SK-N-DZ (cell line): ENCODE data around the gene ELP4.

ENCODE experiments used
- DNase-seq: peaks from one replicate; pipeline ENCODE4 v3.0.0-alpha.2; 2015; ENCODE audit warnings: low spot score

Gene ELP4

GRCh38 chr11:31799435-31800397 is 290.1 kb downstream of the ELP4 start:
- DNase-seq, result no peak

- no peak for DNase-seq
These were observed 291.1 kb downstream of the ELP4 start for GRCh38 chr11:31800398-31801265.

DNA sequence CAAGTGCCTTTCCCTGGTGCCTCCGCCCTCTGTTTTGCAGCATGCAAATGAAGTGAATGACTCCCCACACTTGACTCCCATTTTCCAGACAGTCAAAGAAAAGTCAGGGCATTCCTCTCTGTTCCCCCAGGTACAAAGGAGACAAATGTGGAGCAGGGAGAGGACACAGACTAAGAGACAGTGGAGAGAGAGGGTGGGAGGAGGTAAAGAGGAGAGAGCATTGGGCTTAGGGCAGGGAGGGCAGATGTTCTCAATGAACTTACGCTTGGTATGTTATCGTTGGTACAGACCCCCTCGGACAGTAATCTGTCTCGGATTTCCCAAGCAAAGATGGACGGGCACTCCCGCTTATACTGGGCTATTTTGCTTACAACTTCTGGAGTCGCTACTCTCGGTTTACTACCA is 291.7 kb downstream of the ELP4 start:
- DNase-seq, result no peak

- no peak for DNase-seq
These were observed 292.5 kb downstream of the ELP4 start for GRCh38 chr11:31802000-31802551.

- DNase-seq, result no peak
These were observed 293.0 kb downstream of the ELP4 start for GRCh38 chr11:31802609-31802989.

DNA sequence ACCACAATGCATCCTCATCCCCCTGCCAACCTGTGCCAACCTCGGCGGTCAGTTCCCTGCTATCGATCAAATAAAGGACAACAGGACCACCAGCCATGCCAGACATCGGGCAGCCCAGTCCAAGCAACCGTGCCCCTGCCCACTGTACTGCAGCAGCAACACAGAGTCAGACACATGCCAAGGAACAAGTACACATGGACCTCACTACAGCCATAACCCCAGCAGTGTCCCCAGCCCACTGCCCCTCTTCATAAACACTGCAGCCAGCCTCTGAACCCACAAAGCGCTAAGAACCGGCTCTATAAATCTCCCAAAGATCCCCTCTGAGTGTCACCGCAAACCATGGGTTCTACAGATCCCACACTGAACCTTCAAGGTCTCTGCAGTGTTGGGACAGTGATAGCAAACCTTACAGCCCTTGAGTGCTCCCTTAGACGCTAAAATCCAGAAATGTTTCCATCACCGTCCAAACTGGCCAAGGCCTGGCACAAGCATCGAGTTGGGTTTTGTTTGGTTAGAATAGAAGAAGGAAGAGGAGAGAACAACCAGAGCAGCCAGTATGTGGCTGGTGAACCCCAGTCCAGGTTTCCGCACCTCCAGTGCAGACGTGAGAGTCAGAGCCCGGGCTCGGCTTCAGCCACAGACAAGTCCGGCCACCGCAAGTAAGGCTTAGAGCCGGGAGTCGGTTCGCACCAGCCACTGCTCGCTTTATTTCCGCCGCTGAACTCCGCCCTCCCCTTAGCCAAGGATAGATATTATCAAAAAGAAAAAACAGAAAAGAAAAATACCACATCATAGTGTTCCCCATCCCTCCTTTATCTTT is 293.6 kb downstream of the ELP4 start:
- no peak for DNase-seq

DNA sequence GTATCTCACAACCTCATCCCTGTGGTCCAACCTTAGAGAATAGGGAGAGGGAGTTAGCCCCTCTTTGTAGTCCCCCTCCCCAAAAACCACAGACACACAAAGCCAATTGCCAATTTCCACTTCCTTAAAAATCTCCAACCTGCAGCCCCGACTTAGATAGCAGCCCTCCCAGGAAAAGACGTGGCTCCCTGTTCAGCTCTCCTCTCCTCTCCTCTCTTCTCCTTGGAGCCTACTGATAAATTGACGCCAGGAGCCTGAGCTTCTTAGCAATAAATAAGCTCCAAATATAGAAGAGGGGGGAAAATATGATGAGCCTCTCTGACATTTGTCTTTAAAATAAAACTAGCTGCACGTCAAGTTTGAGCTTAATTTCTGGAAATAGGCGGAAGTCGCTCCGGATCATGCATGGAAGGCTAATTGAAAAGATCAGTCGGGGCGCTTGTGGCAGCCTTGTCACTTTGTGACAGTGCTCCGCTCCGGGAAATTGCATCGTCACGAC is 294.3 kb downstream of the ELP4 start:
- DNase-seq, result no peak

DNA sequence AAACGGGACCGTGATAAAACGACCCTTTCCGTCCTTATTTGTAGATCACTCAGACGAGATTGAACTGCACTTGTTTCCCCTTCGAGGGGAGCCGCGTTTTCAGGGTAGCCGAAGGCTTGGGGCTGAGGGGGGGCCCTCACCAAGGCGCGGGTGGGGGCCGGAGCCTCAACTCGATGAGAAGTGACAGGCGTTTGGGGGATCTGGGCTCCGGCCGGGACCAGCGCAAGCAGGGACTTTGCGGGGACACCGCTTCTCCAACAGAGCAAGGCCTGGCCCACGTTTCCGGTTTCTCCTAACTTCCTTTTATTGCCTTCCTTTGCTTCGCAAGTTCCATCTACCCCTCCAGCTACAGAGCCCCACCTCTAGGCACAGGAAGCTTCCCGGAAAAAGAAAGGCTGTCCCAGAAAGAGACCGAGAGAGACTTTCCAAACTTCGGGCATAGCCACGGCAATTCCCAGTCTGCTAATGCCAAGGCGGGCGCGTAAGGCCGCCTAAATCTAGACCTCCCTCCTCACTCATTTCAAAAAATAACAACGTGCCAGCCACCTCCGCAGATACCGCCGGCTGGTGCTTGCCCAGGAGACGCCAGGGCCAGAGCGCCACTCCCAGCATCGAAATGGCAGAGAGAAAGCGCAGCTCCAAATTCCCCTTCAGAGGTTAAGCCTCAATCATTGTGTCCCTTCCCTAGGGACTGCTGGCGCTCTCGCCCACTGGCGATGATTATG is 294.9 kb downstream of the ELP4 start:
- DNase-seq, result no peak

DNA sequence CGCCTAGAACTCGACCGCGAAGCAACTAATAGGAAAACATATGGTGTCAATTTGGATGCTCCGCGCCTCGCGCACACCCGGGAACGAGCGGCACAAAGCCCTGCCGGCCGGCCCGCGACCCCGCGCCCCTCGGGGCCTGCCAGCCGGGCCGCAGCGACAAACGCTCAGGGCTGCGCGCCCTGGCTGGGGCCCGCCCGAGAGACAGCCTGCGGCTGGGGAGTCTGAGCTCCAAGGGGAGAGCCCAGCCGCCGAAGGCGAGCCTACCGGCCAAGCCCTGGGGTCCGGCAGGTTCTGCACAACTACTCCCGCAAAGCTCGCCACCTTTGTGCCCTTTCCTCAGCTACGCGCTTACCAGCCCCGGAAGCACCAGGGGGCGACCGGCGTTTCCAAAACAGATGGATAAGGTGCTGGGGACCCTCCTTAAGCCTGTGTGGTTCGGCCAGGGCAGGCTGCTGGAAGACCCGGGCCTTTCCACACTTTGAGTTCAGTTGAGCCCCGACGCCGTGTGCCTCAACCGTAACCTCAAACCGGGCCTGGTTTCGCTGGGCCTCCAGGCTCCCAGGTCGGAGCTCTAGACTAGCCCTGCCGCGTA is 295.6 kb downstream of the ELP4 start:
- no peak for DNase-seq

DNA sequence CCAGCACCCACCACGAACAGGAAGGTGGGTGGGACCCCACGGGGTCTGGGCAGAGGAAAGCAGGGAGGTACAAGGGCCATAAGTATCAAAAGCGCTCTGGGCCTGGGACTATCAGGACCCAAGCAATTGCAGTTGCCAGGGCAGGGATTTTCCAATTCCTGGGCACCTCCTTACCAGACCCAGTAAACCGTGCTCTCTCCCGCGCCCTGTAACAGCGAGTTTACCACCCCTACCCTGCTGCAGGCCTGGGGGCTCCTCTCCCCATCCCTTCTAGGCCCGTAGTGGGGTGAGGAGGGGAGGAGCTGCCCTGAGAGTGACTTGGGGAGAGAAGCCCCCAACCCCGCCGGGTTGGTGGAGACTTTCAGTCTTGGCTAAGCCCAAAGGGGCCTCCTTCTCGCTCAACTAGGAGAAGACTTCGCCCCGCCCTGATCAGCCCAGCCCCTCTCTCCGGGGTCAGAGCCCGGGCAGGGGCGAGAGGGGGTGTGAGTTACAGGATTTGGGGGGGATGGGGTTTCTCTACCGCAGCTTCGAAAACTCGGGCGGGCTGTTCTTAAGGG is 296.1 kb downstream of the ELP4 start:
- no peak for DNase-seq

GRCh38 chr11:31806186-31806927 is 296.8 kb downstream of the ELP4 start:
- no peak for DNase-seq

DNA sequence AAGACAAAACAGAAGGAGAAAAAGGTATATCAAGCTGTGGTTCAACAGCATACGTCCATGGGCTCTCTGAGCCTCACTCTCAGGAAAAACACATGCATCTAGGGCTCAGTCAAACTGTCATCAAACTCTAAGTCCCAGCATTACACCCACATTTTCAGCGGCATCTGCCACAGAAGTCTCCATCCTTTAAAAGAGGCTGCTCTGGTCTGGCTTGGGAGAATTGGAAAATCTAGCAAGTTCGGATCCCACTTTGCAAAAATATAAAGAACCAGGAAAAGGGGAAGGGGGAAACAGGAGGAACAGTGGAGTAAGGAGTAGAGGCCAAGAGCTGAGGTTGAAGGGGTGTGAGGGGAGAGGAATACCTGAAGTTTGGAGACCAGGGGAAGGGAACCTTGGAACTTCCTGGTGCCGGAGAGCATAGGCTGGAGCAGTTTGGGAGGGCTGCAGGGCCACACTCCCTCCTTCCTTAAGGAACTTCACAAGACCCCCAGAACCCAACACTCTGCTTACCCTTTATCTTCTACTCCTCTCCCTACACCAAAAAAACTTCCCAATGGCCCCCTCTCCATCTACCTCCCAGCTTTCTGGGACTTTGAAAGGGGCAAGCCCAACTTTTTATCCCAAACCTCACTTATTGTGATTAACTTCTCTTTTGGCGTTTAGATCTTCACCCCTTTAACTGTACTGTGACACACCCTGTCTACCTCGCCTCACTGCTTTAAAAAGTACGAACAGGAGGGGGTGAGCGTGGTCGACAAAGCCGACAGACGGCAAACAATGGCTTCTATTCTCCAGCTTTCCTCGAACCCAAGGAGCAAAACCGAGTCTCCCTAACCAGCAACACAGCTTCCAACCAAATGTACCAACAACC is 297.6 kb downstream of the ELP4 start:
- DNase-seq, result no peak

GRCh38 chr11:31807799-31808667 is 298.5 kb downstream of the ELP4 start:
- DNase-seq, result no peak

DNA sequence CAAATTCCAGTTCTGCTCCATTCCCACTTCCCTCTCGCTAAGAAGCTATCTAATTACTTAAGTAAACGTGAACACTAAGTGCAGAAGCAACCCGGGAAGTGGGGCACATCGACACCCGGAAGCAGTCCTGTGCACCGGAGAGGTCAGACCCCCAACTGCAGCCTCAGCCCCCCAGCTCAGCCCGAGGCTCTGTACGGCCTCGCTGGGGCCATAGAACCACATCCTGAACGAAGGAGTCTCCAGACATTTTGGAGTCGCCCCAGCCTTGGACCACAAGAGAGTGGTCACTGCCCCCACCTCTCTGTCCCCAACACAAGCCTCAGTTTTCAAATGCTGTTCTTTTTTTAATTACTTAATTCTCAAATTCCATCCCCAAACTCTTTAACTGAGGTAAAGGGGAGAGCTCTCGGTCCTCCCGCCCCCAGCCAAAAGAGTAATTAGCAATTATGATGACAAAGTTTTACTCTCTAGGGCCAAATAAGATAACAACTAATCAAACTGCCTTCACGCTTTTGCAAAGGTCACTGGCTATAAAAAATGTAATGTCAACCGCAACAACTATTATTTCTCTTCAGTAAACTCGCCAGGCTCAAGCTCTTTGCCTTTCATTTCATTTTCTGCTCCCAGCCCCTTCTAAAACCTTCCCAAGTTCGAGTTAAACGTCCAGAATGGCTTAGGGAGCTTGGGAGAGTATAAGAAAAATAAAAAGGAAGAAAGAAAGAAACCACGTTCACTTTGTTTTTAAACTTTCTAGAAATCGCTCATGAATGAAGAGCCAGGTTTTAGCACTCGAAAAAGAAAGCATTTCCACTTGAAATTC is 299.4 kb downstream of the ELP4 start:
- DNase-seq, result no peak

DNA sequence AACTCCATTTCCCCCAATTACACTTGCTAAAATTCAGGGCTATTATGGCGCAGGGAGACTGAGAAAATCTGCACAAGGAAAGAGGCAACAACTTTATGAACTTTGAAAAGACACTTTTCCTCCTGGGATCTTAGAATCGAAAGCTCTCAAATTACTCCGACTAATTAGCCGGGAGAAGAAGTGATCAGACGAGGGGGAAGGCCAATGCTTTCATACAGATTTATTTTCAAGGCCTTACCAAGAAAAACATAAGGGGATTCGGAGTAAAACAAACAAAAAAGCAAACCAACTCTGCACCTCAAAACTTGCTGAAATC is 299.9 kb downstream of the ELP4 start:
- DNase-seq, result no peak
